Left kidney (tissue), 2 donors: ENCODE results near the gene SNX11. TPM values are rescaled to one million over a fixed set of nuclear protein-coding genes. Genes with fewer than 3 reads are reported as not detected.

Experiments used
- DNase-seq: peaks from one replicate; pipeline ENCODE4 v3.0.0-alpha.2; 2013
- polyA plus RNA-seq: library from polyadenylated mRNA; unstranded; fragments of 120-200 nt; gene quantifications from one replicate; pipeline ENCODE4 v1.2.1, GENCODE V29; 2013; ENCODE audit not compliant: insufficient read length

SNX11 gene
- polyA plus RNA-seq, 1 donor = 22.1 TPM

DNA sequence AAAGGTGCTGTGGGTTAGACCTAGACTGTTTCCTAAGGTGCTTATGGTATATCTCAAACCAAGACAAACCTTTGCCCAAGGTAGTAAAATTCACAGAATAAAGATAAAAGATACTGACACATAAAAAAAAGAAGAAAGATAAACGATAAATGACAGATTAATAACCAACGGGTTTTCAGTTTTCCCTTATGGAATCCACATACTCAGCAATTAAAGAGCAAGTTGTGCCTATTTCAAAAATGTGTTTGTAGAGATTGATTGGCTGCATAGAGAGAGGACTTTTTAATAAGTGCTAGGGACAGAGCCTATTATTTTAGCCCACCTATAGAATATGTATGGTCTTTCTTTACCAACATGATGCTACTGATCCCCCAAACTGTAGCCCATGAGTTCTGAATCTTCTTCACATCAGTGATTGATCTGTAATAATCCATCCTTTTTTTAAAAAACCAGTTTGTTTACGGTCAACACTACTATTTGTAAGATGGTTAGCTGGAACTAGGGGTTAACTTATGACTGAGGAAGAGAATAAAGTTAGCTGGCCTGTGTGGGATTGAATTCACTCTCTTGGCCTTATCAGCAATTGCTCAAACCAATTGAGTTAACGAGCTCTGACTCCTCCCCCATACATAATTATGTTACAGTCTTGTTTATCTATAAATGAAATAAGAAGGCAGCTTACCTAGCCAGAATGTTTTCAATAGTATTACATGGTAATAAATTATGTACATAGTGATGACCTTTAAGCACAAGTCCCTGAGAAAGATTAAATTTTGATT is 53.8 kb downstream of the SNX11 start:
- DNase-seq = no peak

DNA sequence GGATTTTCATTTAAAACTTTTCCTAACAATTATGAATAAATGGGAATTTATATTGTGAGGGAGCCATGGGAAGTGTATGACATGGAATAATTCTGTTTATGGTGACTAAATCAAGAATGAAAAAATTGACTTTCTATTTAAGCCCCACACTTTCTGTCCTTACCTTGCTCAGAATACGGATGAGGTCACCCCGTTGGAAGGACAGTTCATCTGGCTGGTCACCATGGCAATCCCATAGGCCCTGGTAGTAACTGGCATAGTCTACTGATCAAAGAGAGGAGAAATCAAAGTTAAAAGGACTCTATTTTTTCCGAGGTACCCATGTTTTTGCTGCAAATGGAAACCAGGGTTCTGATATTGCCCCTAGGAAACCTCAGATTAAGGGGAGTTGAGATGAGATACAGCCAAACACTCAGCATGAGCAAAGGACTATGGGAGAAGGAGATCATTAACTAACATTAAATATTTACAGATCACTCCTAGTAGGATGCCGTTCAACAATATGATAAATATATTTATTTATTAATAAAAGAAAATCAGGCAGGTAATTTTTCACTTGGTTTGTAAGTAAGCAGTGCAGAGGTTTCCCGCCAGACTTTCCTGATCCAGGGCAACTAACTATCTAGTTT is 54.9 kb downstream of the SNX11 start:
- DNase-seq = no peak

DNA sequence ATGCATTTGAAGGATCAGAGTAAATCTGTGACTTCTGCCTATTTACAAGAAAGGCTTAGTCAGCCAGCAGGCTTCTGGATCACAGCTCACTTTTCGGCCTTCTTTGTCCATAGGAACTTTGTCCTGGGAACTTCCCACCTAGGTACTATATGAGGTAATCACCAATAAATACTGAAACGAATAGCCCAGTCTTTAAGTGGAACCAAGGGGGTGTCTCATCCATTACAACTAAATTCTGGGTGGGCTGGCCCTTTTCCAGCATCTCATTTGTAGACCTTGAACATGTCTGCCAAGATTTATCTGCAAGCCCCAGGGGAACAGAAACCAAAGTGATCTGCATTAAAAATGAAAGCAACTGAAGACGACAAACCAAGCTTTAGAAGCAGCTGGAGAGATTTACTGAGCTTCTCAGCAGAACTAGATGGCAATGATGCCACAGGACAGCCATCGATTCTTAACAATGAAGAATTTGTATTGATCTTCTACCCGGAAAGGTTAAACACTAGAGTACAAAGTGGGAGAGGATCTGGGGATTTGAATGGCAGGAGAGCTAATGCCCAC is 55.5 kb downstream of the SNX11 start:
- no peak for DNase-seq

DNA sequence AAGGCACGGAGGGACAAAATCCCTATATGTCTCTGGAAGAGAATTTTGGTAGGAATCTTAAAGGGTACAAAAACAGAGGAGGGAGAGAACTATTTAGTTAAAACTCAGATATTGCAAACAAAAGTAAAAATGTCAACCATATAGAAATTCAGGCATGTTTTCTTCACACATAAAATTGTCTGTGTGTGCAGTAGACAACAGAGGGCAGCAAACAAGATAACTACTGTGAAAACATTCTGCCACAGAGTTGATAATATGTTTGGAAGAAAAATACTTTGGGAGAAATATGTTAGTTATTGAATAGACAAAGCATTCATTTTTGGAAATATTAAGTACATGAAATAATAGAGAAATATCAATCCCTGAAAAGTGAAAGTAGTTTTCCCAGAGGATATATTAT is 56.2 kb downstream of the SNX11 start:
- no peak for DNase-seq

DNA sequence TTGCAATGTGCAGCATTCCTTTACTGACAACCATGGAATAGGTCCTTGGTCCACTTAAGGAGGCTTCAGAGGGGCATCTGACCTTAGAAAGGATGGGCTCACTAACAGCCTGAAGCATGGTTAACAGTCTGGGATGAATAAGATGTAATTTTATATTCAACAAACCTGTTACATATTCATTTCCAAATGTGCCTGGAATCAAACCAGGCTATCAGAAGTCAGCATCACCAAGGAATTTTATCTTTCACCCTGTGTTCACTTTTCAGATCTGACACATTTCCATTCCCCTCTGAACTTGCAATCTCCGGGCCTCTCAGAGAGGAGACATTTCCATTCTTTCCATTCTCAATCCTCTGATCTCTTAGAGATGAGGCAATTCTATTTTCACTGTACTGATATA is 62.4 kb downstream of the SNX11 start:
- no peak for DNase-seq

Other genes with a start within 250 kb of the SNX11 start
- 26.1 TPM for gene SP2, start 211.5 kb upstream of the SNX11 start, polyA plus RNA-seq
- 21.4 TPM for gene PNPO, start 166.2 kb upstream of the SNX11 start, polyA plus RNA-seq
- 17.7 TPM for gene PRR15L, start 149.9 kb upstream of the SNX11 start, polyA plus RNA-seq
- 186 TPM for gene CDK5RAP3, start 136.7 kb upstream of the SNX11 start, polyA plus RNA-seq
- 15.3 TPM for gene COPZ2, start 70.0 kb upstream of the SNX11 start, polyA plus RNA-seq
- gene NFE2L1, start 59.4 kb upstream of the SNX11 start, polyA plus RNA-seq = 218 TPM
- gene CBX1, start 6.3 kb upstream of the SNX11 start, polyA plus RNA-seq = 202 TPM